K562 treated with DMSO at 1 percent for 24 hours (cell line): Measurements from ENCODE around the gene PRR18. TPM values are rescaled to one million over a fixed set of nuclear protein-coding genes. Genes with fewer than 3 reads are reported as not detected.

Source experiments
- total RNA-seq: library from RNA; unstranded; fragments of 300-600 nt; gene quantifications from 2 replicates; pipeline ENCODE4 v1.2.3, GENCODE V29; 2022; ENCODE audit warnings: low read depth; ENCODE audit not compliant: insufficient read depth

PRR18 gene, protein sequence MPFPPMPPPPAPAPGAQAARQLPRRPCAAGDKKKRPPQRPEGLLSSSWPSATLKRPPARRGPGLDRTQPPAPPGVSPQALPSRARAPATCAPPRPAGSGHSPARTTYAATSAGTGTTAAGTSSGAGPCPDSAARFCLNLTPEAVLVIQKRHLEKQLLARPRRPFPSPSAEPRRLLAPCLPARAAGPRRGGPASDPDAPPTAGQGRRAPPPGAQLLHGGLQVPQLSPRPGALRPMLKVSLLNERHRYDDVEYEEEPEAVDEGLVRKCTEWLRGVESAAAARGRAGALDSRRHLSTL
- not detected in 2 replicates for total RNA-seq

GRCh38 chr6:166308033-166308768 is at the start of gene PRR18:
Gene PRR18 (minus strand): TSS chr6:166308392. CDS start chr6:166308142, 250 bp downstream.

DNA sequence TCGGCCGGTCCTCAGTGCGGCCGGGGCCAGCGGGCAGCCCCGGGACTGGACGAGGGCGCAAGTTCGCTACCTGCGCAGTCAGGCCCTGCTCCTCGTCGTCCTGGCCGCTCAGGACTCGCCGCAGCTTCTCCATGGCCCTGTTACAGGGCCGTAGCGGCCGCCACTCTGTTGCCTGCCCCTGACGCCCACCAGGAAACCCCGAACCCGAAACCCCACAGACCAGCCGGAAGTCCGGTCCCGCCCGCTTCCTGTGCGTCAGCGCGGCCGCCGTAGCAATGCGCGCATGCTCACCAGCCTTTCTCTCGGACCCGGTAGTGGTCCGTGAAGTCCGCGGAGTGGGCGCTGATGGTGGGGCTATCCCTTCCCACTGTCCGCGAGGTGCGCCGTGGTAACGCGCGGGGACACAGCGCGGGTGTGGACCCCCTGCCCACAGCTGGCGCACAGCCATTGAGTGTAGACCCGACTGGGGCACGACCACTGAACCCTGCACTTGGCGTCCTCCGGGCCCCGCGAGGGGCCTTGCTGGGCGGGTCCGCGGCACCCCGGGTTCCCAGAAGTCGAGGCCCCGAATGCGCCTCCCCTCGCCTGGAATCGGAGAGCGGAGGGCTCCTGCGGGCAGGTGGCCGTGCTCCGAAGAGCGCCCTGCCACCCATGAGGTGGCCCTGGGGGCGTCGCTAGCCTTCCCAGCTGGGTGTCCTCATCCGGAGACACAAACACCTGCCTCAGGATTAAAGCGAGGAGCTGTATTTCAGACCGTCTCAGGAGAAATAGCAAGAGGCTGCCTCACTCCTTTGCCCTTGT is 34.4 kb upstream of the PRR18 start, which contains the start of gene SFT2D1:
Gene SFT2D1 (minus strand): TSS at position 197 of the 801 bp plus-strand sequence. CDS start 64 bp downstream, at position 133.

Other genes with a start within 250 kb of the PRR18 start
- gene TBXT, start 140.5 kb downstream of the PRR18 start, total RNA-seq: not detected in 2 replicates
- gene SFT2D1, start 34.2 kb upstream of the PRR18 start, total RNA-seq: 68.4 and 74.4 TPM in 2 replicates
- 76.9 and 82.5 TPM in 2 replicates for gene MPC1, start 74.5 kb upstream of the PRR18 start, total RNA-seq